Fibroblast of the aortic adventitia (primary cell): ENCODE measurements around the gene PPP3R2. TPM values are rescaled to one million over a fixed set of nuclear protein-coding genes. Genes with fewer than 3 reads are reported as not detected.
A peak's percentile ranks its signal among the peaks of the same experiment; 100 is the strongest.

Experiments used
- DNase-seq: peaks from one replicate; pipeline ENCODE4 v3.0.0-alpha.2; 2010; ENCODE audit warnings: low read depth
- H3K4me3 ChIP-seq: 2 replicates; pipeline ENCODE4 v1.5.1; 2011; ENCODE audit warnings: low read depth, mild to moderate bottlenecking, control low read depth, low read length, moderate library complexity
- total RNA-seq: library from RNA; depleted of rRNA; stranded (reverse); fragments of >200 nt; gene quantifications from 2 replicates; pipeline ENCODE4 v1.2.3, GENCODE V29; 2012; ENCODE audit warnings: low replicate concordance
- TF ChIP-seq, protein P1 (sequence below): IDR thresholded peaks from 2 replicates; pipeline ENCODE4 v1.5.1; 2011; ENCODE audit warnings: mild to moderate bottlenecking, low read length, control low read depth, inconsistent platforms; ENCODE audit not compliant: insufficient read depth

Gene PPP3R2
- total RNA-seq, 1 donor = not detected

DNA sequence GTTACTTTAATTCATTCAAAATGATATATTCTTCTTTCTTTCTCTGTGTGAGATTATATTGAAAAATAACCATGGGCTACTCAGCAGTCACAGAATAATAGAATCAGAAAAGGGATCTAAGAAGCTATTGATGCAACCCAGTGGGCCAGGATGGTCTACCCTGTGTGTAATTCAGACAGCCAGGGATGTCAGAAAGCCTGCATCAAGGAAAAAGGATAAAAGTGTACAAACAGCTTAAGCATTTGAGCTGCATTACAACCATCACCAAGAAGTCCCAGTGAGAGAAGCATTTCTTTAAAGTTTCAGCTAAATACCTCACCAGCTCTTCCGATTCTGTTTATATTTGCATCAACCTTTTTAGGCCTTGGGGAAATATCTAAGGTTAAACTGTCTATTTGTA, 37.8 kb upstream of the PPP3R2 start:
- no peak overlapping the region for H3K4me3 ChIP-seq
- no peak for DNase-seq
- TF ChIP-seq, protein P1, sequence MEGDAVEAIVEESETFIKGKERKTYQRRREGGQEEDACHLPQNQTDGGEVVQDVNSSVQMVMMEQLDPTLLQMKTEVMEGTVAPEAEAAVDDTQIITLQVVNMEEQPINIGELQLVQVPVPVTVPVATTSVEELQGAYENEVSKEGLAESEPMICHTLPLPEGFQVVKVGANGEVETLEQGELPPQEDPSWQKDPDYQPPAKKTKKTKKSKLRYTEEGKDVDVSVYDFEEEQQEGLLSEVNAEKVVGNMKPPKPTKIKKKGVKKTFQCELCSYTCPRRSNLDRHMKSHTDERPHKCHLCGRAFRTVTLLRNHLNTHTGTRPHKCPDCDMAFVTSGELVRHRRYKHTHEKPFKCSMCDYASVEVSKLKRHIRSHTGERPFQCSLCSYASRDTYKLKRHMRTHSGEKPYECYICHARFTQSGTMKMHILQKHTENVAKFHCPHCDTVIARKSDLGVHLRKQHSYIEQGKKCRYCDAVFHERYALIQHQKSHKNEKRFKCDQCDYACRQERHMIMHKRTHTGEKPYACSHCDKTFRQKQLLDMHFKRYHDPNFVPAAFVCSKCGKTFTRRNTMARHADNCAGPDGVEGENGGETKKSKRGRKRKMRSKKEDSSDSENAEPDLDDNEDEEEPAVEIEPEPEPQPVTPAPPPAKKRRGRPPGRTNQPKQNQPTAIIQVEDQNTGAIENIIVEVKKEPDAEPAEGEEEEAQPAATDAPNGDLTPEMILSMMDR = no peak

DNA sequence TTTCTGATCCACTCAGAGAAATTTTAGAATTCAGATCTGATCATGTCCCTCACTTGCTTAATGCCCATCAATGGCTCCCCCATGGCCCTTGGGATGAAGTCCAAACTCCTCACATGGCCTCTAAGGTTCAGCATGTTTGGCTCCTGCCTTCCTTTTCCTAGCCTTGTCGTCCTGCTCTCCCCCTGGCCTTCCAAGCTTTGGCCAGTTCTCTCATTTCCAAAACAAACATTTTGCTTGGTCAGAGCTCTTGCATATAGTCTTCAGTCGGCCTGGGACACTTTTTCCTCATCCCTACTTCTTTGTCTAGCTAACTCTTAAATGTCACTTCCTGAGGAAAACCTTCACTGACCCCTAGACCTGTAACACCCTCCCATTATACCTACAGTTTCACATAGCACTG, 37.1 kb upstream of the PPP3R2 start:
- TF ChIP-seq, protein P1 = no peak
- no peak overlapping the region for H3K4me3 ChIP-seq
- DNase-seq = no peak

DNA sequence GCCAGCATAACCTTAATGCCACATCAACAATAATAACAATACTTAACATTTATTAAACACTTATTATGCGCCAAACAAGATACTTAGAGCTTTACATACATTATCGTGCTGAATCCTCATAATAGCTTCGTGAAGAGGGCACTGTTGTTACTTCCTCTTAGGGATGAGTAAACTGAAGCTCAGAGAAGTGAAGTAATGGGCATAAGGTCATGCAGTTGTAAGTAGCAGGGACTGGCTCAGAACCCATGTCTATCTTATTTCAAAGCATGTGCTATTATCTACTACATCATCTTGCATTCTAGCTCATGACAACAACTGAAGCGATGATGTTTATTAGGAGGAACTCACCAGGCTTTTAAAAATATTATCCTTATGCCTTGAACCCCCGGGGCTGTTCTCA, 34.9 kb upstream of the PPP3R2 start:
- TF ChIP-seq, protein P1 = no peak
- no peak for DNase-seq
- no peak overlapping the region for H3K4me3 ChIP-seq

DNA sequence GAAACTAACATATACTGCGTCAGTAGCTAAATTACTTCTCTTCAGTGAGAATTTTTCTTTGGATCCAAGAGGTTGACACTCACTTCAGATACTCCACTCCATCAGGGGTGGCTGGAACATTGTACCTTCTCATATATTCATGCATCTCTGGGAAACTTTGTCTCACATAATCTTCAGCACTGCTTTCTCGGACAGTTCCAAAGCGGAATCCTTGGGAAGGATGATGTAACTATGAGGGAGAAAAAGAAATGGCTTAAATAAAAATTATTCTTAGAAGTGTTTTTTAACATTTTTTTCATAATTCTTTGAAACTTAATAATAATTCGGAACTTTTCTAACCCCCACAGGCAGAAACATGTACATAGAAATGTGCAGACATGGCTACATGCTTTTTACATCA, 33.4 kb upstream of the PPP3R2 start:
- DNase-seq = peak; percentile 8
- TF ChIP-seq, protein P1 = no peak
- no peak overlapping the region for H3K4me3 ChIP-seq

DNA sequence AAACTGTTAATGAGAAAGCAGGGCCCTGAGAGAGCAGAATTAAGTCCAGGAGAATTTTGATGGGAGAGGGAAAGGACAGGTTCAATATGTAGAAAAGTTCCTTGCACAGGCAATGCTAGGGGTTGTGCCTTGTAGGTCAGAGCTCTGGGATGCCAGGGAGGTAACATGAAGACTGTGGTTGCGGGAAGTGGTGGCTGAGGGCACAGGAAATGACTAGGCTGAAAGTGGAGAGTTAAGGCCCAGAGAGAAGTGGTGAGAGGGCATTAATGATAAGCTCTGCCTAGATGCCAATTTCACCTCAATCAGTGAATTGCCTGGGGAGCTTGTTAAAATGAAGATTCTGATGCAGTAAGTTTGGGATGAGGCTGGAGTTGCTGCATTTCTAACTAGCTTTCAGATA, 31.5 kb upstream of the PPP3R2 start:
- H3K4me3 ChIP-seq = no peak overlapping the region
- no peak for DNase-seq
- TF ChIP-seq, protein P1 = no peak

DNA sequence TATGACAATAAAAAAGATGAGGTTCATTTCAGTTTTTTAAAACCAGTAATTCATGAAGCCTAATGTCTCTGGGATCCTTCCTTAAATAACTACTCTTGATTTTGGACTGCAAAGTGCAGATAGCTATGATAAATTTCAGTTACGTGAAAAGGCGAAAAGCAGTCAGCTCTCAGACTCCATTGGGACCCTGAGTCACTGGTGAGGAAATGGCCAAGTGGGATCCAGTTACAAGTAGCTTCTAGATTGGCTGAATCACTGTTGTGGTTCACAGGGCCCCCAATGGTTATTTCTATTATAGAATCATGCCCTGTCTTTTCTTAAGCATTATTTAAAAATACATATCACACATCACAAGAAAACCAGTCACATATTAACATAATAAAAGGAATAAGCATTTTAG, 31.1 kb upstream of the PPP3R2 start:
- TF ChIP-seq, protein P1 = no peak
- no peak for DNase-seq
- no peak overlapping the region for H3K4me3 ChIP-seq

DNA sequence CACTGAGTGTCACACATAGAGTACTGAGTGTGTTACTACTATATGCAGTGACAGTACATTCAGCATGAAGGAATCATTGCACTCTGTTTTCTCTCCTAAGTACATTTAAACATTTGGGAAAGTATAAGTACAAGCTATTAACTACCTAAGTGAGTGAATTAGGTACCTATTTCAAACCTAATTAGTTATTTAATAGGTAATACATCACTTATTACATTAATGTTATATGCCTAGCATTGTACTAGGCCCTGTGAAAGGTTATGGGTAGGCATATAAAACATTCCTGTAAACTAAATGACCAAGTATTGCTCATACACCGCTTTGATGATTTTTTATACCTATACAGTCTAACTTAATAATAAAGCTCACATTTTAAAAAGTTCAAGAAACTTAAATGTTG, 25.7 kb upstream of the PPP3R2 start:
- no peak overlapping the region for H3K4me3 ChIP-seq
- TF ChIP-seq, protein P1 = no peak
- no peak for DNase-seq
